Fibroblast of gingiva (primary cell): ENCODE data around the gene RAB11FIP5.

Experiments used
- DNase-seq: peaks from one replicate; pipeline ENCODE4 v3.0.0-alpha.2; 2011; ENCODE audit warnings: low read depth

The RAB11FIP5 gene

DNA sequence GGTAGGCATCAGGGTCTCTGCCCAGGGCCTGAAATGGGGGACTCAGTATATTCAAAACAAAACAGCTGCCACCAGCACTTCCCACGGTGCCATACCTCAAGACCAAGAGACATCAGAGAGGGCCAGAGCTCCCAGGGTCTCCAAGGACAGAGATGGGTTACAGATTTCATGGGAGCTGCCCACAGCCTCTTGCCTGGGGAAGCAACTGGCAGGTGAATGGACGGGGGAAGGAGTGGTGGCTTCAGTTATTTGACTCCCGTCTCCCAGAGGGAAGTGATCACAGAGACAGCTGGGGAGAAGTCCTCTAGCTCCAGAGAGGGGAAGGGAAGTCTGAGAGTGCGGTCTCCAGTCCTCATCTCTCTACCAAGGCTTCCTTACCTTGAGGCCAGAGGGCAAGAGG lies 25.4 kb downstream of the RAB11FIP5 start:
- DNase-seq, result no peak

DNA sequence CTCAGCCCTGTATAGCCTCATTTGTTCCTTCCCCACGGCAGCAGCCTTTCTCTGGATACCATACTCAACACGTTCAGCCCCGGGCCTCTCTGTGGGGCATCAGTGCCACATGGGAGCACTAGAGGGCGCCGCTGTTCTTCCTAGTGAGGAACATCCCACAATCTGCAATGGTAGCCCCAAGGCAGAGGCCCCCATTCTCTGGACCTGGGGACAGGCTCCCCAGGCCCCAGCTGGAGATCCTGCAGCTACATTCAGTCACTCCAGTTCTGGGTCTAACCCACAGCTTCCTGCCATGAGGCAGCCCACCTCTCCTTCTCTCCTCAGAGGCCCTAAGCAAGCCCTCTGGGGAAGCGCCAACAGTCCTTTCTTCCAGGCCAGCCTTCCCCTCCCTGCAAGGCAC lies 27.1 kb downstream of the RAB11FIP5 start:
- peak; percentile 55 for DNase-seq

DNA sequence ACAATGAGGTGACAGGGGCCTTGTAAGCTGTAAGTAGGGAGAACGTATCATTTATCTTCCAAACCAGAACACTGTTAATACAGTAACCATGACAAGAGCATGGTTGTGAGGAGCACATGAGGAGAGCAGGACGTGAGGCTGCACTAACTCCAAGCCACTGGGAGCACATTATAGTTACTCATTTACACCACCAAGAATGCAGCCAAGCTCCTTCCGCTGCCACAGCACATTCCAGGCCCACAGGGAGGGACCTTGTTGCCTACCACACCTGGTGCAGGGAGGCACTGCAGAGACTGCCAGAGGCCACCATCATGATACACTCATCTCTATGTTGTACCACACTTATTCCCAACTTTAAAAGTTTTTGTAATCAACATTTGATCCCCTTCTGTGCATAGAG lies 27.8 kb downstream of the RAB11FIP5 start:
- DNase-seq, result no peak

DNA sequence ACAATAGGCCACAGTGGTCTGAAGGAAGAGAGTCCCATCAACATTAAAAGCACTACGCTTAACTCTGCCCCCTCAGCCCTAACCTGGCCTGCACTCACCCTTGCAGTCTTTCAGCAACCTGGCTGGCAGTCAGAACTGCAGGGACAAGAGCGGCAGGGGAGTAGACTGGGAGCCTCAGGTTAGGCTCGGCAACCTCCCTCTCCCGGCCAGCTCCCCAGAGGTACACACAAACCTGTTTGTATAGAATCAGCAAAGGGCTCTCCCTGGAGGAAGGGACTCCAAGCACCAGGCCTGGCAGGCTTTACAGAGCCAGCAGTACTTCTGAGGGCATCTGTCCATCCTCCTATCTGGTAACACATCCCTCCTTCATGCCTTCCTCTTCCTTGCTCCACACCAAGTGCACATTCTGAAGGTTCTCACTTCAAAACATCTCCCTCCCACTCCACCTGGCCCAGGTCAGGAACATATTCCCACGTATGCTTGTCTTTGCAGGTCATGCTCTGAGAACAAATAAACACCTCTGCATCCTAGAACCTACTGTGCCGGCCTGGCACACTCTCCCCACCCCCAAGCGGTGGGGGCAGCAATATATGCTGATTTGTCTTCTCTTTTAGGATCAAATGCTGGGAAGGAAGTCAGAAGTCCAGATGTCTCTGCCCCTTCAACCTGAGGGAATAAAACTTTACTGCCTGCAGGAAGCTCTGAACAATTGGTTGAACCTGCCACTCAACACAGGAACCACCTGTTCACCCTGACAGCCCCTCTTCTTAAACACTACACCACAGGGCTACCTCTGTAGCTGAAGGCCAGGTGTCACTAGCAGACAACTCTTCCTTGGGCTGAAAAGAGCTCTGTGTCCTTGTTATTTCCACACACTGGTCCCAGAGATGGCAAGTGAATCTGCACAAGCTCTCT lies 28.6 kb downstream of the RAB11FIP5 start:
- DNase-seq, result no peak

DNA sequence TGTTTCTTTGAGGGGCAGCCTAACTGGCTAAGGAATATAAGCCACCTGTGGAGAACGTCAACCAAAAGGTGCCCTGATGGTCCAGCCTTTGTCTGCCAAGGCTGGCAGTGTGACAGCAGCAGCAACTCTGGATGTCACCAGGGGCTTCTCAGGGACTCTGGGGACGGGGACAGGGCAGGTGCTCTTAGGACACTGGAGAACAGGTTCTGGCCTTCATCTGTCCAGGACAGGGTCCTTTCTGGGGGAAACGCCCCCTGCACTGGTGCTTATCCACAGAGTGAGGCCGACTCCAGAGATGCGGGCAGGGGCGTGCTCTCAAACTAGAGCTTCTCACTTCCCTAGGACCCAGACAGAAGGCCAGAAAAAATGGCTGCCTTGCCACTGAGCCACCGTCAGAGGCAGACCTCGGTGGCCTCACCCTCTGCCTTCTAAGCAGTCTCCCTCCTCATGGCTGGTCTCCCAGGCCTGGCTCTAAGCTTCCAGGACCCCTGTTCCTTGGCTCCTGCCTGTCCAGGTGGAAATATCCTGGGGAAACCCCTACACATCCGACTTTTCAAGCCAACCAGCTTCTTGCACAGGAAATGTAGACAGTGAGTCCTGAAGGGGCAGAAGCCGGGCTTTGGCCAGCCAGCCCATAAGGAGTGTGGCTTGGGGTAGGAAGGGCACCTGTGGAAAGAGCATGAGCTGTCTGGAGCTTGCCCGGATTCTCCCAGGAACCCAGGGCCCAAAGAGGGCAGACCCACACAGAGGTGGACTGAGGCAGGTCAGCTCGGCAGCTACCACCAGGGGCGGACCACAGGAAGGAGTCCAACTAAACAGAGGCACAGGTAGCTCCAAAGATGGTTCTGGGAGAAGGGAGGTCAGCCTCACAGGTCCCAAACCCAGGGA lies 30.0 kb downstream of the RAB11FIP5 start:
- no peak for DNase-seq

DNA sequence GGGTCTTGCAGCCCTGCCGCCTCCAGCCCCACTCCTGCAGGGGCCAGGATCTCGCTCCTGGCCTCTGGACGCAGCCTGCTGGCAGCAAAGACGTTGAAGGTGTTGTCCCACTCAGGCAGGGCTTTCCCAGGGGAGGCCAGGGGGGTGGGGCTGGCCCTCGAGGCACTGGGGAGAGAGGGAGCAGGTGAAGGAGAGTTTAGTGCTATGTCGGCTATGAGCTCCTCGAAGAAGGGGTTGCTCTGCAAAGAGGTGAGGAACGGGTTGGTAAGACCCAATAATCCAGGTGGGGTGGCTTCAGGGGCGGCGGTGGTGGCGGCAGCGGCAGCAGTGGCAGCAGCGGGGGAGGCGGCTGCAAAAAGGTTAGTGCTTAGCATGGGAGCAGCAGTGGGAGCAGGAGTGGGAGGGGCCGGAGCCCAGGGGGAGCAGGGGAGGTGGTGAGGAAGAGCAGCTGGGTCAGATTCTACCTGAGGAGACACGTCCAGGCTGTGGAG lies 31.5 kb downstream of the RAB11FIP5 start:
- DNase-seq, result no peak

DNA sequence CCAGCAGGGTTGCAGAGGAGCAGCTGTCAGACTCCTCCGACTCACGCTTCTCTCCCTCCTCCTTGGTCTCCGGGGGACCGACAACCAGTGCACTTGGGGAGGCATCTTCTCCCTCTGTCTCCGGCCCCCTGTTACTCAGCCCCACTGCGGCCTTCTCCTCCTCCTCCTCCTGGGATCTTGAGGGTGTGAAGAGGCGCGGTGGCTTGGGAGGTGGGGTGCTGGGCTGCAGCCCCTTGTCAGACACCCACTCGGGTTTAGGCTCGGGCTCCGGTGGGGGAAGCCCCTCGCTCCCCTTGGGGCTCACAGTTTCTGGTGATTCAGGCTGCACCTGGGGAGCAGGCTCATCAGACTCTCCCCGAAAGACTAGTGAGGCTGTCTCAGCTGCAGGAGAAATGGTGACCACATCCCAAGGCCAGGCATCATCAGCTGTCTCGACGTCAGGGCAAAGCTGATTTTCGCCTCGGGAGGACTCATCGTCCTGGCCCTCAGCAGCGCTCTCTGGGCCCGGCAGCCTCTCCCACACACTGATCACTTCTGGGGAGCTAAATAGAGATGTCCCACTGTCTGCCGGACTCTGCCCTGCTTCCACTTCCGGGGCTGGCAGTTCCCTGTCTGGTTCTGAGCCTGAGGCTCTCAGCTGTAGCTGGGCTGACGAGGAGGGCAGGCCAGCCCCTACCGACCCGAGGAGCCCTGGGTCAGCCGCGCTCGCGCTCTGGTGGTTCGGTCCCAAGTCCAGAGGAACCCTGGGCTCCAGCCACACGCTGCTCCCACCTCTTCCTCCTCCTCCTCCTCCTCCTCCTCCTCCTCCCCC lies 32.2 kb downstream of the RAB11FIP5 start:
- no peak for DNase-seq

DNA sequence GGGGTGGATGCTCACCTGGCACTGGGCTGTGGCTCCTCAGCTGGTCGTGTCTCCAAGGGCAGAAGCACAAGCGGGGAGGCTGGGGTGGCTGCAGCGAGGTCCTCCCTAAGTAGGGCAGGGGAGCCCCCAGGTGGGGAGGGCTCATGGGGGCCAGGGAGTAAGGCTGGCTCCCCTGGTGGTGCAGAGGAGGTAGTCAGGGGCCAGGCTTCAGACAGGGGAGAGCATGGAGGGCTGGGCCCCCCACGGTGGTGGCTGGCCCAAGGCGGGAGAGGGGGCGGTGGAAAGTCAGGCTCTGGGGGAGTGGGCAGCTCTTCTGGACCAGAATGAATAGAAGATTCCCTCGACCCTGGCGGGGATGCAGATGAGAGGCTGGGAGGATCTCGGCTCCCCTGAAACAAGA lies 33.1 kb downstream of the RAB11FIP5 start:
- DNase-seq, result no peak

DNA sequence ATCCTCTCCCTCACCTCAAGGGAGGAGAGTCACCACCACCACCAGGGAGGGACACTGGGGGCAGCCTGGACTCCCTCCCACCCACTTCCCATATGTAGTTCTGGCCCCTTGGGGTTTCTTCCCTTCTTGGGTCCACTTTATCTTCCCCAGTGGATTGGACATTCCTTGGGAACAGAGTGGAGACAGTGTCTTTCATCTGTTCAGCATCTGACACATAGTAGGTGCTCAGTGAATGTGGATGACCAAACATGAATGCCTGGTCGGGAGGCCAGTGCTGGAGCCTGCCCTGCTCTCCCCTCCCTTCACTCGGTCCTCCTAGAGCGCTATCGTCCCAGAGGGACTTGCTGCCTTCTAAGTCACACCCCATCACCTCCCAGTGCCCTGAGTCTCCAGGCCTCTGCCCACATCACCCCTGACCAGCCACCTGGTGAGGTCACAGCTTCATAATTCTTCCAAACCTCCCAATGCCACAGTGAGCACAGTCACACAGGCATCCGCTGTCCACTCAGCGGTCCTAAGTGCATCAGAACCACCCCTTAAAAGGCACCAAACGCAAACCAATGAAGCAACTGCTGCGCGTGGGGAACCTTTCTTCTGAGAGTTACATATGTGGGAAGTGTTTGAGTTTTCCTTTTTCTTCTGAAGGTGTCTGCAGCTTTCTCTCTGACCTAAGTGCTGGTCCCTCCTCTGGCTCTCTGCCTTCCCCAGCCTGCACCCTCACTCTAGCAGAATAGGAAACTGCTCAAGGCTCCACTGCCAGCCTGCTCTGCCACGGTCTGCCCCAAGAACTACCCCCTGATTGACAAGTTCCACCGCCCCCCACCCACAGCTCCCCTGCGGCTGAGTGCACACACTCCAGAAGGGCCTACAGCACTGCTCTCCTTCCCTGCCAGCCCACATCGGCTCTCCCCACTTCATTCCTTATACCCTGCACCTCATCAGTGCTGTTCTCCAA lies 34.0 kb downstream of the RAB11FIP5 start:
- DNase-seq, result no peak

DNA sequence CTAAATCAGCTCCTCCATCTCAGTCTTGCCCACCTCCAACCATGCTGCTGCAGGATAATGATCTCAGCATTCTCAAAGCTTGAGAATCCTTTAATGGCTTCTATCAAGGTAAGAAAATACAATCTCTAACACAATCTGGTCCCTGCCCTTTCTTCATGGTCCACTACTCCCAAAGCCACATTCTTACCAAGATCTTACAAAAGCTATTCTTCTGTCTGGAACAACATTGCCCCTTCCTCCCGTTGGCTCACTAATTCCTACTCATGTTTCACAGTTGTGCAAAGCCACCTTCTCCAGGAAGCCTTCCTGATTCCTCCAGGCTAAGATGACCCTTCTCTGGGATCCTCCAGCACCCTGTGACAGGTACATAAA lies 35.3 kb downstream of the RAB11FIP5 start:
- no peak for DNase-seq

DNA sequence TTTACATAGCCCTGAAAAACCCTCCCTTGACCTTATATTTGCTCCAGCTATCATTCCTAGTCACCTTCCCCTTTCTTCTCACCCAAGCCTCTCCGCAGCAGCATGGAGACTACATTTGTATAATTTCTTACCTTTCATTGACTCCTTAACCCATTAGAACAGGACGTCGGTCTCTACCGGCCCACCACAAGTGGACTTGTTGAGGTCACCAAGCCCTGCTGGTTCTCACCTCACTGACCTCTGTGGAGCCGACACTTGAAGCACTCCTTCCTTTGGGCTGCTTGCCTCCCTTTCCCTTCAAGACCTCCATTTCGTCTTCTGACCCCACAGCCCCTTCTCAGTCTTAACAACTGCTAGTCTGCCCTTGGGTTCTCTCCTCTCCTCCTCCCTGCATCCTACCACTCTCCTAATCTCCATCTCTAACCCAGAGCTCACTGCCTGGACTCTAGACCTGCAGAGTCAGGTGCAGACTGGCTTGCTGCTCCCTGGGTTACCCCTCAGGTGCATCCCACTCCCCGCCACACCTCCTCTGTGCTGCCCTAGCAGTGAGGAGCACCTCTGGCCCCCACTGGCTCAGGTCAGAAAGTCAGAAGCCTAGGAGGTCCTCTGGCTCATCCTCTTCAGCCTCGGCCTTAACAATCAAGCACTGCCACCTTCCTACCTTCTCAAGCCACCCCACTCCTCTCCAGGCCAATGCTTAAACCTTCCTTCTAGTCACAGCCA lies 35.9 kb downstream of the RAB11FIP5 start:
- no peak for DNase-seq

DNA sequence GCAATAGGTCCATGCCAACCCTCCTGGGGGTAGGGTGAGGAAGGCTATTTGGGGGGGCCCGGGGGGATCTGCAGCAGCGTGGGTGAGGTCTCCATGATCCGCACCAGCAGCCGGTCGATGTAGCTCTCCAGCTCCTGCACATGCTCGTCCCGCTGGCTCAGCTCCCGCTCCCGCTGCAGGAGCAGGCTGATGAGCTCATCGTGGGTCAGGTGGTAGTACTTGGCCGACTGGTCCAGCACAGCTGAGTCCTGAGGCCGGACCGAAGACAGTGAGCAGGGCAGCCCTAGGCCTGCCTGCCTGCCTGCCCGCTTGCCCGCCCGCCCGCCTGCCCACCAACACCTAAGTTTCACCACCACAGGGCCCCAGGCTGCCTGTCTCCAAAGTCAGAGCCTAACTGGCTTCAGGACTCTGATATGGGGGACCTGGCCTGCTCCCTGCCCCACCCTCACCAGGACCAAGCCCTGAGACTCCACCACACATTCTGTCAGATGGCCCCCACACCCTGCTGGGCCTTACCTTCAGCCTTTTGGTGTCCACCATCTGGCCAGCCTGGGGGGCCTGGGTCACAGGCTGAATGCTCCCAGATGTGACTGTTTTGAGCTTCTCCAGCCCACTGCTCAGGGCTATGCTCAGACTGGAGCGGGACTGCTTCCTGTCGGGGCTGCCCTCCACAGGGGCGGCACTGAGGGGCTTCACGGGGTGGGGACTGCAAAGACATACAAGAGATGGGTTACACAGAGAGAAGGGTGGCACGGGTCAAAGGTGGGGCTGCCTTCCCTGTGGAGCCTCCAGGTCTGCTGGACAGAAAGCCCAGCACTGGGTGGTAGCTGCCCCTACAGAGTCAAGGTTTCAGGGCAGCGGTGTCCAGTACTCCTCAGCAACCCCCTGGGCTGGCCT lies 37.0 kb downstream of the RAB11FIP5 start:
- DNase-seq, result no peak

DNA sequence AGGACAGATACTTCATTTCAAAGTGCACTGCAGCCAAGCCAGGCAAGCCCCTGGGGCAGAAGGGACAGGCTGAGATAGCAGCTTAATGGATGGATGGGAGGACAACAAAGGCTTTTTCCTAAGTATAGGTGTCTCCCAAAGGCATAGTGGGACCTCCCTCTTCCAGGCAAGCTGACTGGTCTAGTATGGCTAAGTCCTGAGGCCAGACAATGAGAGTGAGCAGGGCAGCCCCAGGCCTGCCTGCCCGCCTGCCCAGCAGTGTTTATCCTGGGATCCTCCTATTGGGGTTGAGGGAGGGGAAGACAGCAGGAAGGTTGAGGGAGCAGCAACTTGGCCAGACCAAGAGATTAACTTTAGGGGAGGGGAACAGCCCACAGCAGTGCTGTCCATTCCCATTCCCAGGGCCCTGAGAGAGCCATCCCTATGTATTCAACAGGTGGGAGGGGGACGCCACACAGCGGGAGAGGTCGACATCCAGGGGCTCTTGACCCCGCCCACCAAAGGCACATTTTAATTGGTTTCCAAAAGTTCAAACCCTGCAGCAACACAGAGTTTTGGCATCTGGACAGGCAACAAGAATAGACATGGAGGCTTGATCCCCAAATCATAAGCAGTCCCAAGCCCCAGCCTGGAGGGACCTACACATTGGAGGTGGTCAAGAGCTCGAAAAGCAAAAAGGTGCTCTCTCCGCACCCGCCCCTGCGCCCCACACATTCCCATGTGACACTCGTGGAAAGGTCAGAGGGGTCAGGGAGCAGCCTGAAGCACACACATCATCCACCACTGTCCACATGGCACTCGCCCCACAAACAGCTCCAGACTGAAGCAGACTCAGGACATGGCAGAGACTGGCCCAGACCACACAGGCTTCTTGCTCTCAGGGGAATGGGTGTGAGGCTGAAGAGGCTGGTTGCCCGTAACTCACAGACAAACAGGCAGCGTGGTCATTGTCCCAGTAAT lies 38.4 kb downstream of the RAB11FIP5 start:
- DNase-seq, result no peak

DNA sequence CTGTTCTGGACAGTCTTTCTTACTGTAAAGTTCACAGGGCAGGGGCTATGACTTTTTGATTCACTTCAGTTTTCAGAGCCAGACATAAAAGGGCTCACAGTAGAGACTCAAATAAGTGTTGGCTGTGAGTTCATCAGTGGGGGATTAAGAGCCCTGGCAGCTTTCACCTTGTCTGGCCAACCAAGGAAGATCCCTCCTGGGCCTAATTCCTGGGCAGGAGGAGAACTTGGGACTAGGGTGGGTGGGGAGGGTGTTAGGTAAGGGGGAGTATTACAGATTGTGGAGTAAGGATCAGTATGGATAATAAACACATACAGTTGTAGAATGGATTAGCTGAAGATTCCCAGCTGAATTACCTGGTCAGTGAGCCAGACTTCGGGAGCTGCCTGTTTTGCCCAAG lies 40.3 kb downstream of the RAB11FIP5 start:
- DNase-seq, result no peak

DNA sequence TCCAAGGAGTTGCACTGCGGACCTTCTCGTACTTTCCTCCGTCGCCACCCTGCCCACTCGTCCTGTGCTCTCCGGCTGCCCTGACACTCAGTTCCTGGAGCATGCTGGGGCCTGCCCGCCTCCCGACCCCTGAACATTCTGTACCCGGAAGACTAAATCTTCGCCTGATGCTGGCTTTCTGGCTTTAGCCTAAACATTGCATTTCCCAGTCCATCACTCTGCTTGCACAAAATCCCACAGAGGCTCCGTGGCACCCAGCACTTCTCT lies 40.7 kb downstream of the RAB11FIP5 start:
- DNase-seq, result no peak

DNA sequence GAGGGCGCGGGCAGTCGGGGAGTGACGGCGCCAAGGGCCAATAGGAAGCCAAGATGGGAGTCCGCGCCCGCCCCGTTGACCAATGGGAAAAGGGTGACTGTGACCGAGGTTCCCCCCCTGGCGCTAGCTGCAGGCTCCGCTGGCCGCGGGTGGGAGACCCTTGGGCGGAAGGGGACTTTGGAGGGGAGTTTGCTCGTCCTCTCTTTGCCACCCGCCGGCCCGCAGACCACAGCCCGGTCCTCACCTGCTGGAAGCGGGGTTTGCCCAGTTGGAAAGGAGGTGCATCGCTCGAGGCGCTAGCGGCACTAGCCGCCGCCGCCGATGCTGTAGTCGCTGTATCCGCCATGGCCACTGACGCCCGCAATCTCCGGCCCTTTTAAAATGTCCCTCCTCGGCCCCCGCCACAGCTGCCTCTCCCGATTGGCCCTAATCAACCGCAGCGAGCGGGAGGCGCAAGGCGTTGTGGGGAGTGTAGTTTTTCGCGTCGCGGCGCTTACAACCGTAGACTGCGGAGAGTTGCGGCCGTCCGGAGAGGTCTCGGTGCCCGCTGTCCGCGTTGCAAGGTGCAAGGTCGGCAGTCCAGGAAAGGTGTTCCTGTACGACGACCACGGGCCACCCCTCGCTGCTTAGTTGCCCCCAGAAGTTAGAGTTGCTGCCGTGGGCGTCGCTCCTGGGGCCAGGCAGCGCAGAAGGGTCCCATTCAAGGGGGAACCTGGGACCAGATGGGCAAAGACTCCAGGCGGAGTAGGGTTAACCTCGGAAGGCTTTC lies 41.2 kb downstream of the RAB11FIP5 start, which contains the start of gene SFXN5:
Gene SFXN5, minus strand, starts transcription at position 353 of the 769 bp plus-strand sequence. Its CDS starts 7 bp downstream, at position 346.
- DNase-seq, result peak; percentile 96

DNA sequence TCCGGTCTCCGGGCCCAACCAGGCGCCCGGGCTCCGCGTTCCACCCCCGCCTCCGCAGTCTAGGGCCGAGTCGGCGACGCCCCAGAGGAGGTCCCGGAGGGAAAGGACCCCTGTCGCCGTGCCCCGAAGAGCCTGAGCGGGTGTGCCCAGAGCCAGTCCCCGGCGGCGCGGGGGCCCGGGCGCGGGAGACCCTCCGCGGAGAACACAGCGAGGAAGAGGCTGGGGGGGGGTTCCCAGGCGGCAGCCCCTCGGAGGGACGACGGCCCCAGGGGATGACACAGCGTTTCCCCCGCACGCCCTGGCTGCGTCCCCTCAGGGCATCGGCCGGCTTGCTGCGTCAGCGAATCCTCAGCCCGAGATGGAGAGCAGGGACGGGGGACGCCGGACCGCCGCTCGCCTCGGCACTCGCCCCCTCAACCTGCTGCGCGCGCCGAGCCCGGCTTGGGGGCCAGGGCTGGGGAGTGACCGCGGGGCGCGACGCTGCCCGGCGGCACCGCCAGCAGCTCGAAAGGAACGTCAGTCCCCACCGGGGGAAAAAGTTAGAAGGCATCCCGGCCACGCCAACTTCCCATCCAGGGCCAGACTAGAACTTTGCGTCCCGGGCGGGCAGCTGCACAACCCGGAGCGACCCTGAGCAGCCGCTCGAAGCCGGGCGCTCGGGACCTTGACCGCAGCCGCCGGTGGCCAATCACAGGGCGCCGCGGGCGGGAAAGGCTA lies 41.9 kb downstream of the RAB11FIP5 start:
- DNase-seq, result peak; percentile 16
